GM23248 (cell line): ENCODE data around the gene ANKS3. TPM values are rescaled to one million over a fixed set of nuclear protein-coding genes. Genes with fewer than 3 reads are reported as not detected.

Experiments used
- DNase-seq: peaks from one replicate; pipeline ENCODE4 v3.0.0-alpha.2; 2015
- H2AFZ ChIP-seq: fragments of 200-600 bp; sonication (generic); 2 replicates; pipeline ENCODE4 v1.6.1; 2016; ENCODE audit warnings: antibody characterized with exemption
- H3F3A ChIP-seq: fragments of 200-600 bp; sonication (generic); 2 replicates; pipeline ENCODE4 v1.6.1; 2016; ENCODE audit warnings: mild to moderate bottlenecking, antibody characterized with exemption, mixed run types; ENCODE audit not compliant: insufficient read depth
- H3K27ac ChIP-seq: fragments of 200-600 bp; sonication (generic); 2 replicates; pipeline ENCODE4 v1.5.1; 2016; ENCODE audit warnings: mild to moderate bottlenecking
- H3K27me3 ChIP-seq: fragments of 200-600 bp; sonication (generic); replicated peaks from 2 replicates; pipeline ENCODE4 v1.6.1; 2016; ENCODE audit warnings: mild to moderate bottlenecking; ENCODE audit not compliant: insufficient read depth
- H3K36me3 ChIP-seq: fragments of 200-600 bp; sonication (generic); 2 replicates; pipeline ENCODE4 v1.6.1; 2016; ENCODE audit warnings: low read depth, mild to moderate bottlenecking
- H3K4me1 ChIP-seq: fragments of 200-600 bp; sonication (generic); 2 replicates; pipeline ENCODE4 v1.6.1; 2016; ENCODE audit warnings: mild to moderate bottlenecking; ENCODE audit not compliant: insufficient read depth
- H3K4me2 ChIP-seq: fragments of 200-600 bp; sonication (generic); one replicate; pipeline ENCODE4 v1.6.1; 2016; ENCODE audit warnings: mild to moderate bottlenecking; ENCODE audit not compliant: unreplicated experiment
- H3K4me3 ChIP-seq: fragments of 200-600 bp; sonication (generic); 2 replicates; pipeline ENCODE4 v1.5.1; 2016; ENCODE audit warnings: mild to moderate bottlenecking
- H3K79me2 ChIP-seq: fragments of 200-600 bp; sonication (generic); 2 replicates; pipeline ENCODE4 v1.6.1; 2016; ENCODE audit warnings: mild to moderate bottlenecking; ENCODE audit not compliant: insufficient read depth
- H3K9ac ChIP-seq: fragments of 200-600 bp; sonication (generic); 2 replicates; pipeline ENCODE4 v1.6.1; 2016; ENCODE audit warnings: mild to moderate bottlenecking
- H3K9me2 ChIP-seq: fragments of 200-600 bp; sonication (generic); 2 replicates; pipeline ENCODE4 v1.6.1; 2016; ENCODE audit warnings: mixed run types, mild to moderate bottlenecking, moderate library complexity; ENCODE audit not compliant: insufficient read depth
- H3K9me3 ChIP-seq: fragments of 200-600 bp; sonication (generic); one replicate; pipeline ENCODE4 v1.6.1; 2017; ENCODE audit warnings: low read depth
- H4K20me1 ChIP-seq: fragments of 200-600 bp; sonication (generic); 2 replicates; pipeline ENCODE4 v1.6.0; 2016; ENCODE audit not compliant: insufficient read depth
- EZH2 ChIP-seq: fragments of 200-600 bp; sonication (generic); IDR thresholded peaks from 2 replicates; pipeline ENCODE4 v1.6.1; 2018; ENCODE audit warnings: antibody characterized with exemption, mild to moderate bottlenecking; ENCODE audit not compliant: insufficient read depth, poor library complexity, severe bottlenecking
- EZH2phosphoT487 ChIP-seq: fragments of 200-600 bp; sonication (generic); IDR thresholded peaks from 2 replicates; pipeline ENCODE4 v1.6.1; 2018; ENCODE audit warnings: antibody characterized with exemption, moderate library complexity, mild to moderate bottlenecking, low read depth; ENCODE audit not compliant: insufficient read depth
- WGBS, 2 experiments: methylation state at CpG; one replicate each; pipeline ENCODE4 v1.1.6; 2015 to 2017; ENCODE audit warnings: low lambda C conversion rate in 2 of 2, low coverage in 1 of 2; ENCODE audit errors: missing lambda C conversion rate in 2 of 2; 5-methylcytosine and 5-hydroxymethylcytosine counted together
- in situ Hi-C: fragments of 300-500 bp; cut with MboI; formaldehyde crosslinking; loops from 2 replicates; pipeline ENCODE4 v1.15.0; 2020
- polyA plus RNA-seq: library from polyadenylated mRNA; unstranded; fragments of >200 nt; fragmentation: Nextera tagmentation; extraction: Ambion mirVana; gene quantifications from 2 replicates; pipeline ENCODE4 v1.2.1, GENCODE V29; 2016
- total RNA-seq: library from RNA; depleted of rRNA; stranded (reverse); fragments of >200 nt; shearing (Covaris generic); gene quantifications from 2 replicates; pipeline ENCODE4 v1.2.3, GENCODE V29; 2014

ANKS3 gene
- total and polyA plus RNA-seq, 2 experiments from 2014 or later: 12.8 to 20.0 TPM

DNA sequence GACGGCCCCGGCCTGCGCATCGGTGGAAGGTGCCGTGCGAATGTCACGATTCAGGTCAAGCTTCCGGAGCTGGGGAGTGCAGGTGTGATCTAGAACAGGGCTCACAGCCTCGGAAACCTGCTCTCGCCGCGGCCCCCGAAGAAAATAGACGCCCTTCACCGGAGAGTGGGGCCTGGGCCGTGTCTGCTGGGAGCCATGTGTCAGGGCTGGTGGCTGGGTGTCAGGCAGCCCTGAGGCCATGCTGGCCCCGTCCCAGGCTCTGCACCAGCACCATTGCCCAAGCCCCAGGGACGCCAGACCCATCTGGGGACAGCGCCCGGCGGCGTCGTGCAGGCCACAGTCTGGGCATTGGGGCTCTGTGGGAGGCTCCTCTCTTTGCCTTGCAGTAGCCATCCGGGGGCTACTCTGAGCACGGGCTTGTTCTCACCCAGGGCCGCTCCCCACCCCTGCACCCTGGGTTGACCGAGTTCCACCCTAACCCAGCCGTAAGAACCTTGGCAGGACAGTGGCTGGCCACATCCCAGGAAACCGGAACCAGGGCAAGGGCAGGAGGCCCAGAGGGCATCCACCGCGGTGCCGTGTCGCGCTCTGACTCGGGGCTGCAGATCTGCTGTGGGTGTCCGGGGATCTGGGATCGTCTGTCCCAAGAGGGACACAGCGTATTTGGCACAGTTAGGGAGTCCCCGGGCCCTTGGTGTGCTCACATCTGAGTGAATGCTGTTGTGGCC is 46.0 kb downstream of the ANKS3 start:
- TF ChIP-seq EZH2phosphoT487 (no peak), EZH2 (no peak)
- 92 to 94% methylated on average over 35 to 39 of the region's 39 CpGs for WGBS, 2 experiments
- Histone ChIP-seq H3K4me3 (no peak overlapping the region), H3K79me2 (no peaks in the 10 kb centered on the region), H3K27me3 (no peaks in the 10 kb centered on the region), H3K9me2 (no peaks in the 10 kb centered on the region), H3K36me3 (no peaks in the 10 kb centered on the region), H3K4me1 (no peaks in the 10 kb centered on the region), H2AFZ (no peak overlapping the region), H4K20me1 (no peaks in the 10 kb centered on the region), H3F3A (no peaks in the 10 kb centered on the region), H3K4me2 (no peak overlapping the region), H3K9ac (no peak overlapping the region), H3K27ac (no peak overlapping the region), H3K9me3 (no peaks in the 10 kb centered on the region)
- in situ Hi-C loops: no loop called here
- no peak for DNase-seq

DNA sequence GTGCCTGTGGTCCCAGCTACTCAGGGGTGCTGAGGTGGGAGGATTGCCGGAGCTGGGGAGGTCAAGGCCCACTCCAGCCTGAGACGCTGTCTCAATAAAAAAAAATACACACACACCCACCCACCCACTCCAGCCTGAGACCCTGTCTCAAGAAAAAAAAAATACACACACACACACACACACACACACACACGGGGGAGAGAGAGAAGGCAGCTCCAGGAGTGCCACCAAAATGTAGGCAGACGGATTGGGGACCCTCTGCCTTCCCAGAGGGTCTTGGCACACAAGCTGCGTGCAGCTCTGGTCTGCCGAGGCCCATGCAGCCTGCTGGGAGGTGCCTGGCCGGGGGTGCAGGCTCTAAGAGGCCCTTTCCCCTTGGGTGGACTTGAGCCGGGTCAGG is 46.7 kb downstream of the ANKS3 start:
- no peak overlapping the region for H3K9ac ChIP-seq
- no peak overlapping the region for H2AFZ ChIP-seq
- no peak overlapping the region for H3K27ac ChIP-seq
- no peaks in the 10 kb centered on the region for H3K9me3 ChIP-seq
- no peaks in the 10 kb centered on the region for H3K27me3 ChIP-seq
- H3K36me3 ChIP-seq: no peaks in the 10 kb centered on the region
- no peaks in the 10 kb centered on the region for H3F3A ChIP-seq
- no peak overlapping the region for H3K4me3 ChIP-seq
- no peaks in the 10 kb centered on the region for H3K4me1 ChIP-seq
- WGBS, 2 experiments: 76 to 80% methylated on average over 5 to 7 of the region's 8 CpGs
- DNase-seq: no peak
- H3K9me2 ChIP-seq: no peaks in the 10 kb centered on the region
- no peaks in the 10 kb centered on the region for H3K79me2 ChIP-seq
- in situ Hi-C loops: no loop called here
- no peaks in the 10 kb centered on the region for H4K20me1 ChIP-seq
- TF ChIP-seq EZH2 (no peak), EZH2phosphoT487 (no peak)
- H3K4me2 ChIP-seq: no peak overlapping the region

DNA sequence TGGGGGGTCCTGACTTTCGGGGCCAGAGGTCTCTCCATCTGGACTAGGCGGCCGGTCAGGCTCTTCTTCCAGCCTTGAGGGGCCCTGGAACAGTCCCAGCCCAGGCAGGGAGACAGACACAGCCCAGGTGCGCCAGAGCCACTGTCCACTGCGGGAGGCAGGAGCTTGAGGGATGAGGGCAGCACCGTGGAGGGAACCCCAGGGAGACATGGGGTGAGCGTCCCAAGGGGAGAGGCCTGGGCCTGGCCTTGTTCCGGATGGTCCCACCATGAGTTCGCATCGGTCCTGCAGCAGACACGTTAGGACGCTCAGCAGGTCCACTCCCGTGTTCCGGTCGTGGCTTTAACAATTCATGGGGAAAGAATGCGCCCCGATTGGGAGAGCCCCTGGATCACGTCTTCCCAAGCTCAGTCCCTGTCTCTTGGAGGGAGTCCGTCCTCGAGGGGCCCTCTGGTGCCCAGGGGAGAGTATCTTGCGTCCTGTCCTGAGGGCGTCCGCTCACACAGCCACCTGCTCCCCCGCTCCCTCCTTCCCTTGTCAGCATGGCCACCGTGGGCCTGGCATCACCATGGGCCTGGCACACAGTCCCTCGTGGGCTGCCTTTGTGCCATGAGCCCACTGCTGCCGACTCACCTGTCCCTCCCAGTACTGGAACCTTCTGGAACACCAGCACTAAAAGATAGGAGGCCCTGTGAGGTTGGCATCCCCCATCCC is 47.4 kb downstream of the ANKS3 start:
- in situ Hi-C loops: no loop called here
- Histone ChIP-seq H3K4me2 (no peak overlapping the region), H3K27me3 (no peaks in the 10 kb centered on the region), H2AFZ (no peak overlapping the region), H3K9me3 (no peaks in the 10 kb centered on the region), H3K9ac (no peak overlapping the region), H3K4me3 (no peak overlapping the region), H3K36me3 (no peaks in the 10 kb centered on the region; the same call in 1 of the 2 replicates), H4K20me1 (no peaks in the 10 kb centered on the region), H3K27ac (no peak overlapping the region), H3K79me2 (no peaks in the 10 kb centered on the region), H3F3A (no peaks in the 10 kb centered on the region), H3K4me1 (no peaks in the 10 kb centered on the region), H3K9me2 (no peaks in the 10 kb centered on the region)
- DNase-seq: no peak
- 89 to 93% methylated on average over 24 to 26 of the region's 27 CpGs for WGBS, 2 experiments
- no peak for TF ChIP-seq EZH2
- TF ChIP-seq EZH2phosphoT487: no peak

DNA sequence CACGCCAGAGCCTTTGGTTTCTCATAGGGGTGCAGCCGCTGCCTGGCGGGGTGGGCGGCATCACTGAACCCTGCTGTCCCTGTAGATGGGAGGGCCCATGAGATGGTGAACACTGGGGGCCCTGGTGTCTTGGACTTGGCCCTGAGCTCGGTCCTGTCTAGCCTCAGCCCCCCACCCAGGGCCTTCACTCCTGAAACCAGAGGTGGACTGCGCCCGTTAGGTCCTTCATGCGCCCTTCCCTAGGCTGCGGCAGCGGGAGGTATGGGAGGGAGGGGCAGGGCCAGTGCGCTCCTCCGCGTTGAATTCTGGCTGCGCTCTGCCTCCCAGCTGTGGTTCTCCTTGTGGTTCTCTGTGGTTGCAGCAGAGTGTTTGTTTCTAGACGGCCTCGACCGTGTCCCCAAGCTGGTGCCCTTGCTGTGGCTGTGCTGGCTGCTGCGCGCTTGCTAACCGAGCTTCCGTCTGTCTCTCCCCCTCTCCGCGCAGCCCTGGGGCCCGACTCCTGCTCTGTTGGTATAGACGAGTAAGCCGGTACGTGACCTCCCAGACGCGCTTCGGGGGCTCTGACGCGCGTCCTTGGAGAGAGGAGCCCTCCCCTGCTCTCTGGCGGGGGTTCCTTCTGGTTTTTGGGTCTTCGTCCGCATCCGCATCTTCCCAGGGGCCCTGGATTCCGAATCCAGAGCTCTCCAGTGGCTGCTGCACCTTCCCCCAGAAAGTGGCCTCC is 48.1 kb downstream of the ANKS3 start:
- no peaks in the 10 kb centered on the region; the same call in 1 of the 2 replicates for H3K36me3 ChIP-seq
- H3K4me3 ChIP-seq: no peak overlapping the region
- H3K9ac ChIP-seq: no peak overlapping the region
- no peaks in the 10 kb centered on the region for H3F3A ChIP-seq
- H2AFZ ChIP-seq: no peak overlapping the region
- no peaks in the 10 kb centered on the region for H3K27me3 ChIP-seq
- no peaks in the 10 kb centered on the region for H4K20me1 ChIP-seq
- H3K79me2 ChIP-seq: no peaks in the 10 kb centered on the region
- DNase-seq: no peak
- no peaks in the 10 kb centered on the region for H3K9me2 ChIP-seq
- no peak overlapping the region for H3K27ac ChIP-seq
- in situ Hi-C loops: no loop called here
- H3K4me1 ChIP-seq: no peaks in the 10 kb centered on the region
- no peak overlapping the region for H3K4me2 ChIP-seq
- H3K9me3 ChIP-seq: no peaks in the 10 kb centered on the region
- no peak for TF ChIP-seq EZH2phosphoT487
- TF ChIP-seq EZH2: no peak
- WGBS, 2 experiments: 97% methylated on average over 30 to 36 of the region's 38 CpGs
